H1 (cell line): ENCODE results near the gene CLEC16A. TPM values are rescaled to one million over a fixed set of nuclear protein-coding genes. Genes with fewer than 3 reads are reported as not detected.

ENCODE experiments used
- CHD1 ChIP-seq: IDR thresholded peaks from 2 replicates; pipeline ENCODE4 v1.6.1; 2012; ENCODE audit warnings: low read depth, low read length, improper control_type of control experiment
- JUND ChIP-seq: IDR thresholded peaks from 2 replicates; pipeline ENCODE4 v1.6.1; 2011; ENCODE audit warnings: mild to moderate bottlenecking, improper control_type of control experiment, low read length
- SIN3A ChIP-seq, 2 experiments: IDR thresholded peaks in 1 of 2; conservative IDR thresholded peaks in 1 of 2; 2 replicates each; pipeline ENCODE4 v1.6.1; 2011 to 2012; ENCODE audit warnings: low read length in 2 of 2, improper control_type of control experiment in 1 of 2, low read depth in 1 of 2, mild to moderate bottlenecking in 1 of 2
- SIRT6 ChIP-seq: IDR thresholded peaks from one replicate; pipeline ENCODE4 v1.7.1; 2012; ENCODE audit warnings: low read length, inconsistent platforms
- polyA plus RNA-seq, 7 experiments: library from polyadenylated mRNA; depleted of rRNA in 3 of 7; stranded (reverse) in 5 of 7; unstranded in 2 of 7; fragments of >200 nt in 5 of 7; fragments of 200-250 nt in 2 of 7; gene quantifications; 1 replicate in 5 of 7; 2 replicates in 1 of 7; 4 replicates in 1 of 7; pipeline versions ENCODE4 v1.2.1 to v1.2.3, GENCODE V29; 2011 to 2013; ENCODE audit warnings: missing spikeins in 2 of 7, mixed read lengths in 2 of 7
- total RNA-seq: library from RNA; stranded (reverse); fragmentation: NEBNext Ultra II Directional; extraction: Animal tissue kit (Norgen Biotek cat#: 25700); gene quantifications from 2 replicates; pipeline ENCODE4 v1.2.1, GENCODE V29; 2021

The CLEC16A gene
- total and polyA plus RNA-seq, 2 of the 8 experiments (the other 6 are each of a cell fraction or from before 2014, with no cell fraction given) = 7.6 to 19.3 TPM

DNA sequence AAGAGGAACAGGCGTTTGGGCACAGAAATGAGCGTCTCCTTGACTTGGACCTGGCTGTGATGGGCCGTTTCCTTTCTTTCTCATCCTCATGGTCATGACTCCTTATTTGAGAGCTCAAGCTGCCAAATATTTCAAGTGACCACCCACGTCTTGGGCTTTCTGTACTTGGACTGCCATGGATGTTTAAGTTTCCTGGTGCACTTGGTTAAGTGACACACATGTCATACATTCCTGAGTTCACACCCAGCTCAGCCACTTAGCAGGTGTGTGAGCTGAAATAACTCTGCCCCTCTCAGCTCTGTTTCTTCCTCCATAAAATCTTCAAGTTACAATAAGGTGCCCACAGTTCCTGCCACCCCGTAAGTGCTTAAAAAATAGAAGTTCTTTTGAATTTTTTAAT is 114.5 kb downstream of the CLEC16A start (continued):
- no peak for TF ChIP-seq JUND
- TF ChIP-seq SIN3A (conservative IDR thresholded peaks at IDR 0.05 in 1 of 2, IDR thresholded peaks at IDR 0.05 in 1 of 2; ENCODE audit: low read depth in 1 of 2, low read length in 2 of 2) = no peak
- no peak for TF ChIP-seq CHD1
- no peak for TF ChIP-seq SIRT6
- TF ChIP-seq, all 59 proteins: peak for 0
